PC-9 (cell line): ENCODE data around the gene TMEM120A.

ENCODE experiments used
- CTCF ChIP-seq: fragments of 200-600 bp; sonication (generic); conservative IDR thresholded peaks from 2 replicates; pipeline ENCODE4 v1.6.1; 2017; ENCODE audit warnings: mixed run types, antibody characterized with exemption, mild to moderate bottlenecking, moderate library complexity
- EZH2 ChIP-seq: fragments of 200-600 bp; sonication (generic); IDR thresholded peaks from 2 replicates; pipeline ENCODE4 v1.8.0; 2017; ENCODE audit warnings: antibody characterized with exemption, low read depth

- TF ChIP-seq CTCF (no peak), EZH2 (no peak)
Observed at GRCh38 chr7:75981203-75981452, 13.3 kb downstream of the TMEM120A start.
